Thyroid gland (tissue), 4 donors: ENCODE results near the gene VWA5B1.

Experiments used
- POLR2A ChIP-seq, 2 donors: fragments of 450-650 bp; IDR thresholded peaks; one replicate each; pipeline ENCODE4 v1.6.1; 2017; ENCODE audit warnings: antibody characterized with exemption in 2 of 2, mild to moderate bottlenecking in 2 of 2, moderate library complexity in 1 of 2
- TF ChIP-seq, protein P1 (sequence below), 6 experiments: fragments of 200-600 bp in 3 of 6; fragments of 450-650 bp in 3 of 6; sonication (generic) in 3 of 6; IDR thresholded peaks; one replicate each; pipeline ENCODE4 v1.5.1; 2016 to 2019; ENCODE audit warnings: antibody characterized with exemption in 6 of 6, mild to moderate bottlenecking in 2 of 6, inconsistent platforms in 1 of 6, moderate library complexity in 1 of 6

DNA sequence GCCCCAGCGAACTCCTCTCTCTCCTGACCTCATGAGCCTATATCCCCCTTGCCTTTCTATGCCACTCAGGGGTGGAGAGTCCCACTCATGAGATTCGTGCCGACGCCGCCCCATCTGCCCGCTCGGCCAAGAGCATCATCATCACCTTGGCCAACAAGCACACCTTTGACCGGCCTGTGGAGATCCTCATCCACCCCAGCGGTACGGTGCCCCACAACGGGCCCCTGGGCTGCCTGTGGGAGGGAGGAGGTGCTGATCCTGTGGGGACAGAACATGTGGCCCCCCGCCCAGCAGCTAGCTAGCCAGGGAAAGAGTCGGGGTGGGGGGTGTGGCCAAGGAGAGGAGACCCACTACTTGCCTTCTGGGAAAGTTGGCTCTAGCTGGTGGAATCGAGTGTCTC lies 27.8 kb downstream of the VWA5B1 start:
- TF ChIP-seq, protein P1, sequence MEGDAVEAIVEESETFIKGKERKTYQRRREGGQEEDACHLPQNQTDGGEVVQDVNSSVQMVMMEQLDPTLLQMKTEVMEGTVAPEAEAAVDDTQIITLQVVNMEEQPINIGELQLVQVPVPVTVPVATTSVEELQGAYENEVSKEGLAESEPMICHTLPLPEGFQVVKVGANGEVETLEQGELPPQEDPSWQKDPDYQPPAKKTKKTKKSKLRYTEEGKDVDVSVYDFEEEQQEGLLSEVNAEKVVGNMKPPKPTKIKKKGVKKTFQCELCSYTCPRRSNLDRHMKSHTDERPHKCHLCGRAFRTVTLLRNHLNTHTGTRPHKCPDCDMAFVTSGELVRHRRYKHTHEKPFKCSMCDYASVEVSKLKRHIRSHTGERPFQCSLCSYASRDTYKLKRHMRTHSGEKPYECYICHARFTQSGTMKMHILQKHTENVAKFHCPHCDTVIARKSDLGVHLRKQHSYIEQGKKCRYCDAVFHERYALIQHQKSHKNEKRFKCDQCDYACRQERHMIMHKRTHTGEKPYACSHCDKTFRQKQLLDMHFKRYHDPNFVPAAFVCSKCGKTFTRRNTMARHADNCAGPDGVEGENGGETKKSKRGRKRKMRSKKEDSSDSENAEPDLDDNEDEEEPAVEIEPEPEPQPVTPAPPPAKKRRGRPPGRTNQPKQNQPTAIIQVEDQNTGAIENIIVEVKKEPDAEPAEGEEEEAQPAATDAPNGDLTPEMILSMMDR (IDR thresholded peaks at IDR 0.05), result no peak
- TF ChIP-seq POLR2A (IDR thresholded peaks at IDR 0.05), result no peak
